Thyroid gland (tissue), 4 donors: Measurements from ENCODE around the gene CCDC158. TPM values are rescaled to one million over a fixed set of nuclear protein-coding genes. Genes with fewer than 3 reads are reported as not detected.

Experiments used
- DNase-seq, 2 donors: peaks; one replicate each; pipeline ENCODE4 v3.0.0-alpha.2; 2019
- H3K27ac ChIP-seq, 3 donors: fragments of 200-600 bp; sonication (generic); 1 replicate in 2 of 3; 2 replicates in 1 of 3; pipeline ENCODE4 v1.5.1; 2016 to 2019; ENCODE audit warnings: mild to moderate bottlenecking in 1 of 3, moderate library complexity in 1 of 3
- H3K27me3 ChIP-seq: fragments of 200-600 bp; sonication (generic); one replicate; pipeline ENCODE4 v1.5.1; 2019
- H3K36me3 ChIP-seq, 2 donors: fragments of 200-600 bp; sonication (generic); one replicate each; pipeline ENCODE4 v1.5.1; 2016 to 2019
- H3K4me1 ChIP-seq, 2 donors: fragments of 200-600 bp; sonication (generic); one replicate each; pipeline ENCODE4 v1.5.1; 2017 to 2019
- H3K4me3 ChIP-seq, 3 donors: fragments of 200-600 bp; sonication (generic); replicated peaks in 1 of 3; 1 replicate in 2 of 3; 2 replicates in 1 of 3; pipeline ENCODE4 v1.5.1; 2016; ENCODE audit warnings: mild to moderate bottlenecking in 1 of 3
- H3K9me3 ChIP-seq: fragments of 200-600 bp; sonication (generic); one replicate; pipeline ENCODE4 v1.5.1; 2017
- POLR2A ChIP-seq, 2 donors: fragments of 450-650 bp; IDR thresholded peaks; one replicate each; pipeline ENCODE4 v1.6.1; 2017; ENCODE audit warnings: antibody characterized with exemption in 2 of 2, mild to moderate bottlenecking in 2 of 2, moderate library complexity in 1 of 2
- WGBS, 2 donors: methylation state at CpG; one replicate each; pipeline ENCODE4 v1.1.5; 2017; 5-methylcytosine and 5-hydroxymethylcytosine counted together
- intact Hi-C: fragments of 100-400 bp; cut with DNase I; formaldehyde crosslinking; loops from one replicate; pipeline ENCODE4 v1.15.1; 2023
- total RNA-seq, 4 donors: library from RNA; depleted of rRNA; stranded (reverse); fragments of >200 nt; gene quantifications; one replicate each; pipeline ENCODE4 v1.2.3, GENCODE V29; 2016
- TF ChIP-seq, protein P1 (sequence below), 6 experiments: fragments of 200-600 bp in 3 of 6; fragments of 450-650 bp in 3 of 6; sonication (generic) in 3 of 6; IDR thresholded peaks; one replicate each; pipeline ENCODE4 v1.5.1; 2016 to 2019; ENCODE audit warnings: antibody characterized with exemption in 6 of 6, mild to moderate bottlenecking in 2 of 6, inconsistent platforms in 1 of 6, moderate library complexity in 1 of 6

Gene CCDC158
- total RNA-seq, 4 donors from 2014 or later = 2.0 to 5.8 (median 3.5) TPM

DNA sequence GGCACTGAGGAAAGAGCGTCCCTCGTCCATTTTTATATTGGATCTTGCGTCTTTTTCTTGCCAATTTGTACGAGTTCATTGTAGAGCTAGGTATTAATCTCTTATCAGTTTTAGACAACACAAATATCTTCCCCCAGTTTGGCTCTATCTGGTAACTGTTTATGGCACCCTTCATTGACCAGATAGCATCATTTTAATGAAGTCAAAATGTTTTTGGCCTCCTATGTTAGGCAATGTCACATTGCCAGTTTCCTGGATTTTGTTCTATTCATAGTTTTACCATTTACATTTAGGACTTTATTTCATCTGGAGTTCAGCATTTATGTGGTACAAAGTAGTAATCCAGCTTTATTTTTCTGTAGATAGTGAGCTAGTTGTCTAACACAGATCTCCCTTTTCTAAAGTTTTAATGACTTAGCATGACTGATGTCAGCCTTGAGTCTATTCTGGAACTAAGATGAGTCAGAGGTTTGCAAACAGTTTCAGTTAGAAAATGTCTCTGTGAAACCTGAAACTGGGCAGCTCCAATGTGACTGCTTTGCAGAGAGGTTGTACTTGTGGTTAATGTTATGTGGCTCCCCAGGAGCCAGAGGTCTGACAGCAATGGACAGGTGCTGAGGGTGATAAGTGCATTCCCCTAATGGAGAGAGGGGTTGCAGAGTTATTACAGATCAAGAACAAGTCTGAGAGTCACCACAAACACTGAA, 119.7 kb downstream of the CCDC158 start:
- intact Hi-C loops = loop anchor here (10.0 kb wide), 1 partner anchor 116 kb away; no protein-coding TSS in a partner anchor
- Histone ChIP-seq H3K27ac (no peak overlapping the region), H3K27me3 (no peaks in the 10 kb centered on the region), H3K36me3 (no peaks in the 10 kb centered on the region), H3K4me1 (no peaks in the 10 kb centered on the region), H3K4me3 (no peak overlapping the region), H3K9me3 (no peaks in the 10 kb centered on the region)
- no peak for DNase-seq
- 94 to 97% methylated on average over 4 of the region's 4 CpGs for WGBS, 2 donors
- no peak for TF ChIP-seq POLR2A (IDR thresholded peaks at IDR 0.05)
- TF ChIP-seq, protein P1, sequence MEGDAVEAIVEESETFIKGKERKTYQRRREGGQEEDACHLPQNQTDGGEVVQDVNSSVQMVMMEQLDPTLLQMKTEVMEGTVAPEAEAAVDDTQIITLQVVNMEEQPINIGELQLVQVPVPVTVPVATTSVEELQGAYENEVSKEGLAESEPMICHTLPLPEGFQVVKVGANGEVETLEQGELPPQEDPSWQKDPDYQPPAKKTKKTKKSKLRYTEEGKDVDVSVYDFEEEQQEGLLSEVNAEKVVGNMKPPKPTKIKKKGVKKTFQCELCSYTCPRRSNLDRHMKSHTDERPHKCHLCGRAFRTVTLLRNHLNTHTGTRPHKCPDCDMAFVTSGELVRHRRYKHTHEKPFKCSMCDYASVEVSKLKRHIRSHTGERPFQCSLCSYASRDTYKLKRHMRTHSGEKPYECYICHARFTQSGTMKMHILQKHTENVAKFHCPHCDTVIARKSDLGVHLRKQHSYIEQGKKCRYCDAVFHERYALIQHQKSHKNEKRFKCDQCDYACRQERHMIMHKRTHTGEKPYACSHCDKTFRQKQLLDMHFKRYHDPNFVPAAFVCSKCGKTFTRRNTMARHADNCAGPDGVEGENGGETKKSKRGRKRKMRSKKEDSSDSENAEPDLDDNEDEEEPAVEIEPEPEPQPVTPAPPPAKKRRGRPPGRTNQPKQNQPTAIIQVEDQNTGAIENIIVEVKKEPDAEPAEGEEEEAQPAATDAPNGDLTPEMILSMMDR (IDR thresholded peaks at IDR 0.05) = no peak

DNA sequence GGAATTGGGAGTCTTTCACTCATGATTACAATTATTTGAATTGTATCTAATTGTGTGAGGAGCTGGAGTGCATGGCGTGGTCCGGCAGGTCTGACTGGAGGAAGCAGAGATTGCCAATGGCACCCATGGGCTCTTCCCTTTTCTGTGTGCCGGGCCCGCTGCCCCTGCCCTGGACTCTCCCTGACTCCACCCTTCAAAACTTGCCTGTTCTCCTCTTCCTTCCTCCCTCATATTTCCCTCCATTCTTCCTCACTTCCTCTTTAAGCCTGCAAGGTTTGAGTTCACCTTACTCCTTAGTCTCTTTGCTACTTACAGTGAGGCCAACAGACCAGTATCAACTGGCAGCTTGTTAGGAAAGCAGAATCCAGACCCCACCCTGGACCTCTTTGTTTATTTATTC, 120.9 kb downstream of the CCDC158 start:
- no peak for DNase-seq
- no peak overlapping the region for H3K4me3 ChIP-seq
- intact Hi-C loops = loop anchor here (10.0 kb wide), 1 partner anchor 115 kb away; no protein-coding TSS in a partner anchor
- WGBS, 2 donors = 77 to 87% methylated on average over 4 of the region's 4 CpGs
- H3K27ac ChIP-seq = no peak overlapping the region
- no peaks in the 10 kb centered on the region for H3K27me3 ChIP-seq
- TF ChIP-seq, protein P1 (IDR thresholded peaks at IDR 0.05) = no peak
- TF ChIP-seq POLR2A (IDR thresholded peaks at IDR 0.05) = no peak
- H3K36me3 ChIP-seq = no peaks in the 10 kb centered on the region
- no peaks in the 10 kb centered on the region for H3K9me3 ChIP-seq
- H3K4me1 ChIP-seq = no peaks in the 10 kb centered on the region

DNA sequence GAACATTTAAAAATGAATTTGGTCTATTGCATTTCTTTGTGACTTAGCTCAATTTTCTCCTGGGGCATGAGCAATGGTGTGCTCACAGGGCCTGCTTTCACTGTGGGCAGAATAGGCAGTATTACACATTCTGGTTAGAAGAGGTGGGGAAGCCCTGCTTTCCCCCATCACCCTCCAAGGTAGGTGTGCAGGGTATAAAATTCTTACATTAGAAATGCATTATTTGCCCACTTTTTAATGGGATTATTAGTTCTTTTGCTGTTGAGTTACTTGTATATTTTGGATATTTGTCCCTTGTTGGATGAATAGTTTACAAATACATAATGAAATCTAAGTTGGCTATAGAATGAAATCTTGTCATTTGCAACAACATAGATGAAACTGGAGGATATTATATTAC, 122.7 kb downstream of the CCDC158 start:
- Histone ChIP-seq H3K36me3 (no peaks in the 10 kb centered on the region), H3K27ac (no peak overlapping the region), H3K4me3 (no peak overlapping the region), H3K9me3 (no peaks in the 10 kb centered on the region), H3K4me1 (no peaks in the 10 kb centered on the region), H3K27me3 (no peaks in the 10 kb centered on the region)
- intact Hi-C loops = no loop called here
- DNase-seq = no peak
- TF ChIP-seq POLR2A (IDR thresholded peaks at IDR 0.05) = no peak
- TF ChIP-seq, protein P1 (IDR thresholded peaks at IDR 0.05) = no peak

DNA sequence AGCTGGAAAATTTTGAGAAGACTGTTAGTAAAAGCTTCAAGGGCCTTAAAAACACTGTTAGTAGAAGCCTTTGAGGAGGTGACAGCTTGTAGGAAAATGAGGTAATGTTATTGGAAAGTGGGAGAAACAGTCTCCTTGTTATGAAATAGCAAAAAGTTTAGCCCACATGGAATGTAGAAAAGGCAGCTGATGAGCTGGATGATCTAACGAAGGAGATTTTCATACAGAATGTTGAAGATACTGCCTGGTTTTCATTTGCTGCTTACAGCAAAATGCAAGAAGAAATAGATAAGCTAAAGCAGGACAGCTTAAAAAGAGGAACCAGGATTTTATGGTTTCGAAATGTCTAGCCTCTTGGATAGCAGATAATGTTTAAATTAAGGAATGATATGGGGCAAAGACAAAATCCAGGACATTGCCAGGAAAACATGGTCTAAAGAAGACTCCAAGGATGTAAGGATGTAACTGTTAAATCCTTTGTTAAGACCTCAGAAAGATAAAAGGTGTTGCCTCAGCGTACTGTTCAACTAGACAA, 124.6 kb downstream of the CCDC158 start:
- no peaks in the 10 kb centered on the region for H3K36me3 ChIP-seq
- TF ChIP-seq, protein P1 (IDR thresholded peaks at IDR 0.05) = no peak
- TF ChIP-seq POLR2A (IDR thresholded peaks at IDR 0.05) = no peak
- intact Hi-C loops = no loop called here
- no peaks in the 10 kb centered on the region for H3K4me1 ChIP-seq
- WGBS, 2 donors = 92 to 93% methylated on average over 3 of the region's 3 CpGs
- H3K27ac ChIP-seq = no peak overlapping the region
- H3K4me3 ChIP-seq = no peak overlapping the region
- H3K9me3 ChIP-seq = no peaks in the 10 kb centered on the region
- no peaks in the 10 kb centered on the region for H3K27me3 ChIP-seq
- DNase-seq = no peak

DNA sequence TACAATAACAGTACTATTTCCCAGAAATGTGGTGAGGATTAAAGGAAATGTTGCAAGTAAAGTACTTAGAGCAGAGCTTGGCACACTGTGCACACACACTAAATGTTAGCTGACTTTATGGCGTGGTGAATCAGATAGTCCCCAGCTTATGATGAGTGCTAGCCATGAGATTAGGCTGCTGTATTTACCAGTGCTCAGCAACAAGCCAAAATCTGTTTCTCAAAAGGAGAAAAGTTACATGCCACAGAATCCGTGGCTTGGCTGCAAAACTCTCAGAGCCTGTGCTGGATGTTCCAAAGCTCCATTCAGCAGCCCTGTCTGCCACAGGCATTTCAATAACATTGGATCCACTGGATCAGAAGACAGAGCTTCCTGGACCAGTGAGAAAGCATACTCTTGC, 127.2 kb downstream of the CCDC158 start:
- H3K27me3 ChIP-seq = no peaks in the 10 kb centered on the region
- no peaks in the 10 kb centered on the region for H3K36me3 ChIP-seq
- 81 to 88% methylated on average over 2 of the region's 2 CpGs for WGBS, 2 donors
- H3K27ac ChIP-seq = no peak overlapping the region
- no peaks in the 10 kb centered on the region for H3K4me1 ChIP-seq
- DNase-seq = no peak
- intact Hi-C loops = no loop called here
- H3K4me3 ChIP-seq = no peak overlapping the region
- no peak for TF ChIP-seq POLR2A (IDR thresholded peaks at IDR 0.05)
- TF ChIP-seq, protein P1 (IDR thresholded peaks at IDR 0.05) = no peak
- H3K9me3 ChIP-seq = no peaks in the 10 kb centered on the region
